ENCODE measurements around the gene TOMM70. TPM values are rescaled to one million over a fixed set of nuclear protein-coding genes. Genes with fewer than 3 reads are reported as not detected.

TOMM70 gene
- total and polyA plus RNA-seq, 2 of the 8 experiments (the other 6 are each of a cell fraction or from before 2014, with no cell fraction given), result 10.9 to 52.1 TPM

DNA sequence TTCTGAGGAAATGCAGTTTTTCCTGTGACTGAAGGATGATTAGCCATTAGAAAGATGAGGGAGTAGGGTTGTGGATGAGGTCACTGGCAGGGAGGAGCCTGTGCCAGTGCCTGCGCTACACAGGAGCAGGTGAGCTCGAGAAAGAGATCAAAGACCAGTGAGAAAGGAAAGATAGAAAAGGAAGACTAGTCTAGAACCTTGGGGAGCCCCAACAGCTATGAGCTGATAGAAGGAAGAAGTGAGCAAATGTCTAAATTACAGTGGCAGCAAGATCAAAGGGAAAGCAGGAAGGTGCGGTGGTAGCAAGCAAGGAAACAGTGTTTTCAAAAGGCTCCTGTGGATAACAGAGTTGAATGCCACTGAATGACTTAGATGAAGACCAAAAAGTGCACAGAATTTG, 40.0 kb upstream of the TOMM70 start (continued):
- TF ChIP-seq, protein P1, sequence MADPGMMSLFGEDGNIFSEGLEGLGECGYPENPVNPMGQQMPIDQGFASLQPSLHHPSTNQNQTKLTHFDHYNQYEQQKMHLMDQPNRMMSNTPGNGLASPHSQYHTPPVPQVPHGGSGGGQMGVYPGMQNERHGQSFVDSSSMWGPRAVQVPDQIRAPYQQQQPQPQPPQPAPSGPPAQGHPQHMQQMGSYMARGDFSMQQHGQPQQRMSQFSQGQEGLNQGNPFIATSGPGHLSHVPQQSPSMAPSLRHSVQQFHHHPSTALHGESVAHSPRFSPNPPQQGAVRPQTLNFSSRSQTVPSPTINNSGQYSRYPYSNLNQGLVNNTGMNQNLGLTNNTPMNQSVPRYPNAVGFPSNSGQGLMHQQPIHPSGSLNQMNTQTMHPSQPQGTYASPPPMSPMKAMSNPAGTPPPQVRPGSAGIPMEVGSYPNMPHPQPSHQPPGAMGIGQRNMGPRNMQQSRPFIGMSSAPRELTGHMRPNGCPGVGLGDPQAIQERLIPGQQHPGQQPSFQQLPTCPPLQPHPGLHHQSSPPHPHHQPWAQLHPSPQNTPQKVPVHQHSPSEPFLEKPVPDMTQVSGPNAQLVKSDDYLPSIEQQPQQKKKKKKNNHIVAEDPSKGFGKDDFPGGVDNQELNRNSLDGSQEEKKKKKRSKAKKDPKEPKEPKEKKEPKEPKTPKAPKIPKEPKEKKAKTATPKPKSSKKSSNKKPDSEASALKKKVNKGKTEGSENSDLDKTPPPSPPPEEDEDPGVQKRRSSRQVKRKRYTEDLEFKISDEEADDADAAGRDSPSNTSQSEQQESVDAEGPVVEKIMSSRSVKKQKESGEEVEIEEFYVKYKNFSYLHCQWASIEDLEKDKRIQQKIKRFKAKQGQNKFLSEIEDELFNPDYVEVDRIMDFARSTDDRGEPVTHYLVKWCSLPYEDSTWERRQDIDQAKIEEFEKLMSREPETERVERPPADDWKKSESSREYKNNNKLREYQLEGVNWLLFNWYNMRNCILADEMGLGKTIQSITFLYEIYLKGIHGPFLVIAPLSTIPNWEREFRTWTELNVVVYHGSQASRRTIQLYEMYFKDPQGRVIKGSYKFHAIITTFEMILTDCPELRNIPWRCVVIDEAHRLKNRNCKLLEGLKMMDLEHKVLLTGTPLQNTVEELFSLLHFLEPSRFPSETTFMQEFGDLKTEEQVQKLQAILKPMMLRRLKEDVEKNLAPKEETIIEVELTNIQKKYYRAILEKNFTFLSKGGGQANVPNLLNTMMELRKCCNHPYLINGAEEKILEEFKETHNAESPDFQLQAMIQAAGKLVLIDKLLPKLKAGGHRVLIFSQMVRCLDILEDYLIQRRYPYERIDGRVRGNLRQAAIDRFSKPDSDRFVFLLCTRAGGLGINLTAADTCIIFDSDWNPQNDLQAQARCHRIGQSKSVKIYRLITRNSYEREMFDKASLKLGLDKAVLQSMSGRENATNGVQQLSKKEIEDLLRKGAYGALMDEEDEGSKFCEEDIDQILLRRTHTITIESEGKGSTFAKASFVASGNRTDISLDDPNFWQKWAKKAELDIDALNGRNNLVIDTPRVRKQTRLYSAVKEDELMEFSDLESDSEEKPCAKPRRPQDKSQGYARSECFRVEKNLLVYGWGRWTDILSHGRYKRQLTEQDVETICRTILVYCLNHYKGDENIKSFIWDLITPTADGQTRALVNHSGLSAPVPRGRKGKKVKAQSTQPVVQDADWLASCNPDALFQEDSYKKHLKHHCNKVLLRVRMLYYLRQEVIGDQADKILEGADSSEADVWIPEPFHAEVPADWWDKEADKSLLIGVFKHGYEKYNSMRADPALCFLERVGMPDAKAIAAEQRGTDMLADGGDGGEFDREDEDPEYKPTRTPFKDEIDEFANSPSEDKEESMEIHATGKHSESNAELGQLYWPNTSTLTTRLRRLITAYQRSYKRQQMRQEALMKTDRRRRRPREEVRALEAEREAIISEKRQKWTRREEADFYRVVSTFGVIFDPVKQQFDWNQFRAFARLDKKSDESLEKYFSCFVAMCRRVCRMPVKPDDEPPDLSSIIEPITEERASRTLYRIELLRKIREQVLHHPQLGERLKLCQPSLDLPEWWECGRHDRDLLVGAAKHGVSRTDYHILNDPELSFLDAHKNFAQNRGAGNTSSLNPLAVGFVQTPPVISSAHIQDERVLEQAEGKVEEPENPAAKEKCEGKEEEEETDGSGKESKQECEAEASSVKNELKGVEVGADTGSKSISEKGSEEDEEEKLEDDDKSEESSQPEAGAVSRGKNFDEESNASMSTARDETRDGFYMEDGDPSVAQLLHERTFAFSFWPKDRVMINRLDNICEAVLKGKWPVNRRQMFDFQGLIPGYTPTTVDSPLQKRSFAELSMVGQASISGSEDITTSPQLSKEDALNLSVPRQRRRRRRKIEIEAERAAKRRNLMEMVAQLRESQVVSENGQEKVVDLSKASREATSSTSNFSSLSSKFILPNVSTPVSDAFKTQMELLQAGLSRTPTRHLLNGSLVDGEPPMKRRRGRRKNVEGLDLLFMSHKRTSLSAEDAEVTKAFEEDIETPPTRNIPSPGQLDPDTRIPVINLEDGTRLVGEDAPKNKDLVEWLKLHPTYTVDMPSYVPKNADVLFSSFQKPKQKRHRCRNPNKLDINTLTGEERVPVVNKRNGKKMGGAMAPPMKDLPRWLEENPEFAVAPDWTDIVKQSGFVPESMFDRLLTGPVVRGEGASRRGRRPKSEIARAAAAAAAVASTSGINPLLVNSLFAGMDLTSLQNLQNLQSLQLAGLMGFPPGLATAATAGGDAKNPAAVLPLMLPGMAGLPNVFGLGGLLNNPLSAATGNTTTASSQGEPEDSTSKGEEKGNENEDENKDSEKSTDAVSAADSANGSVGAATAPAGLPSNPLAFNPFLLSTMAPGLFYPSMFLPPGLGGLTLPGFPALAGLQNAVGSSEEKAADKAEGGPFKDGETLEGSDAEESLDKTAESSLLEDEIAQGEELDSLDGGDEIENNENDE (IDR thresholded peaks at IDR 0.05; ENCODE audit: insufficient replicate concordance, low read length), result no peak
- TF ChIP-seq EP300 (IDR thresholded peaks at IDR 0.05; ENCODE audit: borderline replicate concordance in 1 of 2, low read depth in 2 of 2, low read length in 2 of 2) (no peak), CTCF (IDR thresholded peaks at IDR 0.05; ENCODE audit: control extremely low read depth in 1 of 3, insufficient read depth in 1 of 3, low read depth in 1 of 3, low read length in 3 of 3) (no peak), HDAC2 (IDR thresholded peaks at IDR 0.05; ENCODE audit: borderline replicate concordance in 1 of 2, low read depth in 2 of 2, low read length in 2 of 2) (no peak), TAF7 (optimal IDR thresholded peaks at IDR 0.05; ENCODE audit: borderline replicate concordance, low read depth, low read length) (no peak), ZNF274 (IDR thresholded peaks at IDR 0.05; ENCODE audit: borderline replicate concordance, extremely low read depth, low read length) (no peak), KDM5A (IDR thresholded peaks at IDR 0.05; ENCODE audit: low read length) (no peak), SP4 (IDR thresholded peaks at IDR 0.05; ENCODE audit: low read length) (no peak)

All from H1 (cell line).